Fibroblast of lung (primary cell): ENCODE data around the gene DLGAP1. TPM values are rescaled to one million over a fixed set of nuclear protein-coding genes. Genes with fewer than 3 reads are reported as not detected.

Experiments used
- DNase-seq, 2 donors: peaks; one replicate each; pipeline versions ENCODE4 v3.0.0 to v3.0.0-alpha.2; 2010; ENCODE audit warnings: low read depth in 2 of 2
- H2AFZ ChIP-seq: 2 replicates; pipeline ENCODE4 v1.5.1; 2012; ENCODE audit warnings: low read length, control low read depth, inconsistent platforms
- H3K27ac ChIP-seq: 2 replicates; pipeline ENCODE4 v1.5.1; 2011; ENCODE audit warnings: low read length, control low read depth; ENCODE audit not compliant: insufficient read depth
- H3K27me3 ChIP-seq: 2 replicates; pipeline ENCODE4 v1.5.1; 2011; ENCODE audit warnings: mild to moderate bottlenecking, low read length; ENCODE audit not compliant: control insufficient read depth, insufficient read depth
- H3K36me3 ChIP-seq: 2 replicates; pipeline ENCODE4 v1.5.1; 2011; ENCODE audit warnings: low read length; ENCODE audit not compliant: control insufficient read depth, insufficient read depth
- H3K4me1 ChIP-seq: 2 replicates; pipeline ENCODE4 v1.5.1; 2011; ENCODE audit warnings: low read length; ENCODE audit not compliant: control insufficient read depth, insufficient read depth; ENCODE audit errors: extremely low read depth
- H3K4me2 ChIP-seq: 2 replicates; pipeline ENCODE4 v1.5.1; 2011; ENCODE audit warnings: low read length, control low read depth; ENCODE audit not compliant: insufficient read depth; ENCODE audit errors: extremely low read depth
- H3K4me3 ChIP-seq, 4 experiments: fragments of 200-600 bp in 1 of 4; sonication (generic) in 1 of 4; replicated peaks in 1 of 4; 2 replicates each; pipeline ENCODE4 v1.5.1; 2011 to 2016; ENCODE audit warnings: low read length in 4 of 4, low read depth in 3 of 4, mild to moderate bottlenecking in 3 of 4, control low read depth in 2 of 4, inconsistent platforms in 1 of 4, mixed read lengths in 1 of 4; ENCODE audit not compliant: insufficient read depth in 1 of 4; ENCODE audit errors: control extremely low read depth in 1 of 4
- H3K79me2 ChIP-seq: 2 replicates; pipeline ENCODE4 v1.5.1; 2012; ENCODE audit warnings: mild to moderate bottlenecking, low read length, inconsistent platforms; ENCODE audit not compliant: control insufficient read depth, insufficient read depth
- H3K9ac ChIP-seq: 2 replicates; pipeline ENCODE4 v1.5.1; 2011; ENCODE audit warnings: mild to moderate bottlenecking, low read length, control low read depth; ENCODE audit not compliant: insufficient read depth
- H3K9me3 ChIP-seq: 2 replicates; pipeline ENCODE4 v1.5.1; 2012; ENCODE audit warnings: low read depth, low read length; ENCODE audit not compliant: control insufficient read depth, insufficient read depth
- H4K20me1 ChIP-seq: 2 replicates; pipeline ENCODE4 v1.5.1; 2011; ENCODE audit warnings: low read length; ENCODE audit not compliant: control insufficient read depth, insufficient read depth; ENCODE audit errors: extremely low read depth
- EZH2 ChIP-seq: IDR thresholded peaks from 2 replicates; pipeline ENCODE4 v1.5.1; 2012; ENCODE audit warnings: low read length, control low read depth, mild to moderate bottlenecking; ENCODE audit errors: missing control alignments
- polyA plus RNA-seq, 2 donors: library from polyadenylated mRNA; depleted of rRNA in 1 of 2; stranded (reverse) in 1 of 2; unstranded in 1 of 2; fragments of >200 nt; gene quantifications; 2 replicates each; pipeline ENCODE4 v1.2.1, GENCODE V29; 2011 to 2012; ENCODE audit warnings: missing spikeins in 1 of 2
- total RNA-seq: library from RNA; depleted of rRNA; stranded (reverse); fragments of >200 nt; gene quantifications from 2 replicates; pipeline ENCODE4 v1.2.1, GENCODE V29; 2014
- TF ChIP-seq, protein P1 (sequence below), 2 donors: IDR thresholded peaks in 1 of 2; conservative IDR thresholded peaks in 1 of 2; 1 replicate in 1 of 2; 2 replicates in 1 of 2; pipeline ENCODE4 v1.5.1; 2011 to 2012; ENCODE audit warnings: low read length in 2 of 2, control low read depth in 1 of 2, inconsistent platforms in 1 of 2, low read depth in 1 of 2, mild to moderate bottlenecking in 1 of 2

The DLGAP1 gene
- total and polyA plus RNA-seq, 2 donors (not counting 1 experiment from before 2014, with no cell fraction given): 0.16 to 0.17 TPM

GRCh38 chr18:3590096-3590630 lies 864.9 kb downstream of the DLGAP1 start:
- H3K9me3 ChIP-seq: no peaks in the 10 kb centered on the region
- no peak for TF ChIP-seq EZH2
- TF ChIP-seq, protein P1, sequence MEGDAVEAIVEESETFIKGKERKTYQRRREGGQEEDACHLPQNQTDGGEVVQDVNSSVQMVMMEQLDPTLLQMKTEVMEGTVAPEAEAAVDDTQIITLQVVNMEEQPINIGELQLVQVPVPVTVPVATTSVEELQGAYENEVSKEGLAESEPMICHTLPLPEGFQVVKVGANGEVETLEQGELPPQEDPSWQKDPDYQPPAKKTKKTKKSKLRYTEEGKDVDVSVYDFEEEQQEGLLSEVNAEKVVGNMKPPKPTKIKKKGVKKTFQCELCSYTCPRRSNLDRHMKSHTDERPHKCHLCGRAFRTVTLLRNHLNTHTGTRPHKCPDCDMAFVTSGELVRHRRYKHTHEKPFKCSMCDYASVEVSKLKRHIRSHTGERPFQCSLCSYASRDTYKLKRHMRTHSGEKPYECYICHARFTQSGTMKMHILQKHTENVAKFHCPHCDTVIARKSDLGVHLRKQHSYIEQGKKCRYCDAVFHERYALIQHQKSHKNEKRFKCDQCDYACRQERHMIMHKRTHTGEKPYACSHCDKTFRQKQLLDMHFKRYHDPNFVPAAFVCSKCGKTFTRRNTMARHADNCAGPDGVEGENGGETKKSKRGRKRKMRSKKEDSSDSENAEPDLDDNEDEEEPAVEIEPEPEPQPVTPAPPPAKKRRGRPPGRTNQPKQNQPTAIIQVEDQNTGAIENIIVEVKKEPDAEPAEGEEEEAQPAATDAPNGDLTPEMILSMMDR (conservative IDR thresholded peaks at IDR 0.05 in 1 of 2, IDR thresholded peaks at IDR 0.05 in 1 of 2; ENCODE audit: low read depth in 1 of 2, low read length in 2 of 2): no peak
- no peak overlapping the region for H3K9ac ChIP-seq
- no peak overlapping the region for H2AFZ ChIP-seq
- no peak overlapping the region for H3K27ac ChIP-seq
- no peak overlapping the region for H3K4me3 ChIP-seq
- no peaks in the 10 kb centered on the region for H3K27me3 ChIP-seq
- H3K4me1 ChIP-seq: peaks cover 13% of the 10 kb centered on the region
- no peak for DNase-seq
- no peaks in the 10 kb centered on the region for H3K36me3 ChIP-seq
- no peaks in the 10 kb centered on the region for H4K20me1 ChIP-seq
- peaks cover 5% of the 10 kb centered on the region for H3K79me2 ChIP-seq
- no peak overlapping the region for H3K4me2 ChIP-seq

DNA sequence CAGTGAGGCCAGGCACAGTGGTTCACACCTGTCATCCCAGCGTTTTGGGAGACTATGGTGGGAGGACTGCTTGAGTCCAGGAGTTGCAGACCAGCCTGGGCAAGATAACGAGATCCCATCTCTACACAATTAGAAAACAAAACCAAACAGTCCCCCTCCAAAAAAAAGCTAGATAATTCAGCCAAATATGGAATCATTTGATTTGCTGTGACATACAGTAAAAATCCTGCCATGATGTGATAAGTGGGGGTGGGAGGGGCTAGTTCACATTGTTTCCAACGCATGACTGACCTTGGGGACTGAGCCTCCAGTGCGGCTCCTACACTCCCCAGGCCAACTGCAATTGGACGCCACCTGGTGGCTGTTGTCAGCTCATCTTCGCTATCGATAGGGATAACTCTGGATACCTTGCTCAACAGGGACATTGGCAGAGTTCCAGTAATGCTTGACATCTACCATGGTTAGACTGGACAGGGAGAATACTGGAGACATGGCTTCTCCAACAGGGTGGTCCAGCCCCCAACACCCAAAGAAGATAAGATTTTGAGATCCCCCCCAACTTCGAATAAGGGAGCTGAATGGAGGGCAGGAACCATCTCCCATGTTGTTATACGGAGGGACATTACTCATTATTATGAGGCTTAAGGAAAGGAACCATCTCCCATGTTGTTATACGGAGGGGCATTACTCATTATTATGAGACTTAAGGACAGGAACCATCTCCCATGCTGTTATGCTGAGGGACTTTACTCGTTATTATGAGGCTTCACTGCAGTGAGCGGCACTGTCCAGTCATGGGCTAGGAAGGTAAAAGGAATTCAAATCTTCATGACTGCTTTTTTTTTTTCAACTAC lies 869.2 kb downstream of the DLGAP1 start:
- peak; percentile 67 to 82 for DNase-seq

DNA sequence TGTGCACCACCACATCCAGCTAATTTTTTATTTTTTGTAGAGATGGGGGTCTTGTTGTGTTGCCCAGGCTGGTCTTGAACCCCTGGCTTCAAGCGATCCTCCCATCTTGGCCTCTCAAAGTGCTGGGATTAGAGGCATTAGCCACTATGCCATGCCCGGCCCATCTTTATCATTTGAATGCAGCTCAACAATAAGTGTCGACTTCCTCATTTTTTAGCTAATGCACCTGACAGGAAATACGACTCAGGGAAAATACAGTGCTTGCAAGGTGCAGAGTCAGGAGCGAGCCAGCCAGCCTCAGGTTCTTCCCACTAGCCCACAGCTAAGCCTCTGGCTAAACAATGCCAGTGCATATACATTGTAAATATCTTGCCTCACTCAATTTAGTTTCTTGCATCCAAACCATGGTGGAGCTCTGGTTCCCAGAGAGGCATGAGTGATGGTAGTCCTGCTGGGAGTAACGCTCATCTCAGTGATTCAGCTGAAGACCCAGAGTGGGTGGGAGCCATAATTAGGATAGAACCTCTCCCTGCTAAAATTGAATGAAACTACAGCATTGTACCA lies 870.1 kb downstream of the DLGAP1 start:
- Histone ChIP-seq H2AFZ (no peak overlapping the region), H3K9me3 (no peaks in the 10 kb centered on the region), H3K27ac (no peak overlapping the region), H3K9ac (no peak overlapping the region), H4K20me1 (no peaks in the 10 kb centered on the region), H3K4me2 (peak overlapping the region; percentile 13), H3K79me2 (no peaks in the 10 kb centered on the region), H3K27me3 (no peaks in the 10 kb centered on the region), H3K4me1 (peaks cover 5% of the 10 kb centered on the region), H3K36me3 (no peaks in the 10 kb centered on the region), H3K4me3 (no peak overlapping the region)
- TF ChIP-seq, protein P1 (conservative IDR thresholded peaks at IDR 0.05 in 1 of 2, IDR thresholded peaks at IDR 0.05 in 1 of 2; ENCODE audit: low read depth in 1 of 2, low read length in 2 of 2): no peak
- TF ChIP-seq EZH2: no peak
- no peak for DNase-seq

More for the DNA sequence above, 869.2 kb downstream of the DLGAP1 start:
- no peak overlapping the region for H2AFZ ChIP-seq
- H3K9ac ChIP-seq: no peak overlapping the region
- H3K4me2 ChIP-seq: peak overlapping the region; percentile 27
- H3K36me3 ChIP-seq: no peaks in the 10 kb centered on the region
- no peaks in the 10 kb centered on the region for H3K79me2 ChIP-seq
- peaks cover 5% of the 10 kb centered on the region for H3K4me1 ChIP-seq
- H4K20me1 ChIP-seq: no peaks in the 10 kb centered on the region
- H3K27me3 ChIP-seq: no peaks in the 10 kb centered on the region
- TF ChIP-seq, protein P1 (conservative IDR thresholded peaks at IDR 0.05 in 1 of 2, IDR thresholded peaks at IDR 0.05 in 1 of 2; ENCODE audit: low read depth in 1 of 2, low read length in 2 of 2): peak; percentile 73 to 82
- TF ChIP-seq EZH2: no peak
- no peaks in the 10 kb centered on the region for H3K9me3 ChIP-seq
- no peak overlapping the region for H3K27ac ChIP-seq
- no peak overlapping the region for H3K4me3 ChIP-seq
